Embryonic facial prominence (tissue), 1 donor: ENCODE data around the gene ASNSD1.

ENCODE experiments used
- DNase-seq: peaks from one replicate; pipeline ENCODE4 v3.0.0-alpha.2; 2016; ENCODE audit errors: extremely low spot score

ASNSD1 gene

DNA sequence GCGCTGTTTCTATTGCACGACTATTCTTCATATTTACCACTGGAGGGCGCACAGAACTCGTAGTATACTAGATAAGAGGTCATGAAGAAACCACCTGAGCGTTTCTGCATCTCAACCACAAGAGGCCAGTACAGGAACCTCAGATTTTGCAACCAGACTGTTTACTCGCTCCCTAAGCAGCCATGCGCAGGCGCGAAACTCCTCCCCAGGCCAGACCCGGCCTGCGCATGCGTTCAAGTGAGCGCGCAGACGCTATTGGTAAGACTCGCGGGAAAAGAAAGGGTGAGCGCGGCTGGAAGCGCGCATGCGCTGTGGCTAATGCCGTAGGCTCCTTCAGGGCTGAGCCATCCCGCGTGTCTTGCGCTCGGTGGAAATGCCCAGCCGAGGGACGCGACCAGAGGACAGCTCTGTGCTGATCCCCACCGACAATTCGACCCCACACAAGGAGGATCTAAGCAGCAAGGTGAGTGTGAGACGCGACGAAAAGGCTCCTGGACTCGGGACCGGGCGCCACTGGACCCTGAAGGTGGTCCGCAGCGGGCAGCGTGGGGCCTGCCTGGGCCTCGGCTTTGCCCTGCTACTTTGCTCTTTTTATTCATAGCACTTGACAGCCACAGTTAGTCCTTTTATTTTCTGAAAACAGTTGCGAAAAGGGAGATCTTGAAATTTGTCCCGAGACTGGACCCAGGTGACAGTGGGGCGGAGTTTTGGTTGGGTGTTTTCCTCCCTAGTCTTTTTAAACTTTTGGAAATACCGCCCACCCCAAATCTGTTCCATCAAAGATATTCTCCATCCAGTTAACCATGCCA is at the start of gene ASNSD1:
Gene ASNSD1, plus strand, starts transcription at position 312 of the 809 bp plus-strand sequence. CDS start 4,674 bp downstream, outside the sequence.
- peak; percentile 99 for DNase-seq

GRCh38 chr2:189613077-189613636 is 48.1 kb upstream of the ASNSD1 start:
- DNase-seq: no peak

GRCh38 chr2:189613650-189614420 is 47.4 kb upstream of the ASNSD1 start:
- DNase-seq: peak; percentile 35

DNA sequence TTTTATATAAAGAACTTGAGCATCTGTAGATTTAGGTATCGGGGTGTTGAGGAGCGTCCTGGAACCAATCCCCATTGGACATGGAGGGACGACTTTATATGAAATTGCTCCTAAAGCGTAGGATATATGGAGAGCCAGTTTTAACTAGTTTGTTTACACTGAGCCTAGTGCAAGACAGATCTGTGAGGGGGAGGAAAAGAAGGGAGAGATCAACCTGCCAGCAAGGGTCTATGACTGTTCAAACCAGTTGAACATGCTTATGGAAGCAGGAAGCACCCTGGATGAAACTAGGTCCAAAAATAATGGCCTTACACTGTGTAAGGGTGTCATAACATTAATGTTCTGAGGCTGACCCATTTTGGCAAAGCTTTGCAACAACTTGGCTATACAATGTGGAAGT is 46.7 kb upstream of the ASNSD1 start:
- no peak for DNase-seq

- DNase-seq: no peak
Measured at GRCh38 chr2:189618197-189618596, 43.1 kb upstream of the ASNSD1 start.

GRCh38 chr2:189621781-189622180 is 39.5 kb upstream of the ASNSD1 start:
- DNase-seq: no peak

DNA sequence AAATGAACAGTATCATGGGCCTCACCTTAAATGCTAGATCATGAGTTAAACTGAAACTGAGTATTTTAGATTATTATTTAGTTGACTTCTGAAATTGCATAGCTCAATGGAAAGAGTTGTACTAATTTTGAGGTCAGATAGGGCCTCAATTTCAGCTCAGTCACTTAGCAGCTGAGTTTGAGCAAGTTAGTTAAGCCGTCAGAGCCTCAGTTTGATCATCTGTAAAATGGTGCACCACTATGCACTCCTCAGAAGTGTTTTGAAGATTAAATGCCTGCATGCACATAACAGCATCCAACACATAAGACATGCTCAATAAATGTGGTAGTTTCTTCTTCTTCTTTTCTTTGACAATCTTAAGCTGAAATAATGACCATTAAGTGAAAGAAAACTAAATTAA is 38.2 kb upstream of the ASNSD1 start:
- no peak for DNase-seq

DNA sequence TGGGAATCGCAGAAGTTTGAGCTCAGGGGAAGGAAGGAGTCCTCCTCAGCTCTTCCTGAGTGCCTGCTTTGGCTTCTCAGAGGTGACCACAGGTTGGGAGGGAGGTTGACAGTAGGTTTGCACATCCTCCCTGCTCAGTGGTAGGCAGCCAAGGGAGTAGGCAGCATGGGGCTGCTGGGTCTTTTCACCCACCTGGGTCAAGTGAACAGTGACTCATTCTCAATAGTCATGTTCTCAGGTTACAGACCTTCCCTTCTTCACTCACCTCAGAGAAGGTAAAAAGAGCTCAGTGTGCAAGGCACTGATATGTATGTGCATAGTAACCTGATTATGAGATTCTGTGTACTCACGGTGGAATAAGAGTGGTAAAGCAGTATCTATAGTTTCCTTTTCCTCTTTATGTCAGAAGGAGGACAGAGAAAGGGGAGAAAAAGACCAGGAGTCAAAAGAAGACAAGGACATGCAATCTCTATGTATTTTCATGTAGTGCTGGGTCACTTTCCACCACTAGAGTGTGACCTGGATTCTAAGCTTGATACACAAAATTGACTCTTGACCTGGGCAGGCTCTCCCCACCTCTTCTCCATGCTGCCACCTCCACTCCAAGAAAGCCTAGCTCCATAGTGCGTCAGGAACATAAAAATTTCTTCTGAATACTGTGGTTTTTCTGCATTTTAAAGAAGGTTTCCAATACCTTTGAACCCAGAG is 36.5 kb upstream of the ASNSD1 start:
- no peak for DNase-seq

DNA sequence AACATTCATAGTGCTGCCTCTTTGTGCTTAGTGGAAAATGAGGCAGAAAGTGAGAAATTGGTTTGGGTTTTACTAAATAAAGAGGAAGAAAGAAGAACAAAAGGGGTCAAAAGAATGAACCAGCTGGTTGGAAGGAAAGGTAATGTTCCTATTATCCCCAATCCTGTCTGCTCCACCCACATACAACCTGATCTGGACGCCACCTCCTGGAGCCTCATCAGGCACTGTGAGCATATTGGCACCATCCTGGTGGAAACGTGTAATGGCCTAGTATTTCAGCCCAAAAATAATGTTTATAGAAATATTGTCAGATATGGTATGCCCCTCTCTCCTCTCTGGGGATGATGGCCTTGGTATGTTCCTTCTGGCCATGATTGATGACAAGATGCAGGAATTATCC is 35.6 kb upstream of the ASNSD1 start:
- no peak for DNase-seq

GRCh38 chr2:189627789-189628188 is 33.5 kb upstream of the ASNSD1 start:
- DNase-seq: no peak

- no peak for DNase-seq
Measured at GRCh38 chr2:189628817-189629530, 32.3 kb upstream of the ASNSD1 start.

DNA sequence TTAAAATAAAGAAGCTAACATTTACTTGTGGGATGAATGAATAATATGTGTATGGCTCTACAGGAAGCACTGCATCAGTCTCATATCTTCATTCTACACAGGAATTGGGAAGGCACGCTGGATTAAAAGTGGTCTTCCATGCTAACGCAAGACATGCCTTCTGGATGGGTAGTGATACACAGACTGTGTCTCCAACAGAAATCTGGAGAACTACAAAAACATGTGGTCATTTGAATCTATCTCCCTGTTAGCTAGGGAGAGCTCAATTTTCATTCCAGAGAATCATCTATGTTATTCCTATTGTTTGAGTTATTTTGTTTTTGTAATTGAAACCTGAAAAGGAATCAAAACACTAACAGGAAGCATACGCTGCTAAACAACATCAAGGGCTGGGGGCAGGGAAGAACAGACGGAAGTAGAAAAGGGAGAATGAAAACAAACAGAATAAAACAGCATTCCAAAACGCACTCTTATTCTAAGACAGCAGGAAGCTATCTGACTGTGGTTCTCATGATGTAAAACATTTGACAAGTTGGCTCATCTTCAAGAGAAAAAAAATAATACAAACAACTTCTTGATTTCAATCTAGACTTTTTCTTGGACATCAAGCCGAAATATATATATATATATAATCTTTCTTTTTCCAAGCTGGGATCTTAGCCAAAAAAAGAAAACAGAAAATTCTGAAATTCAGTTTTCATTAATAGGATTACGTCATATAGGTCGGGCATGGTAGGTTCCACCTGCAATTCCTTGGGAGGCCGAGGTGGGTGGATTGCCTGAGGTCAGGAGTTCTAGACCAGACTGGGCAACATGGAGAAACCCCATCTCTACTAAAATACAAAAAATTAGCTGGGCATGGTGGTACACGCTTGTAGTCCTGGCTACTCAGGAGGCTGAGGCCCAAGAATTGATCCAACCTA is 31.5 kb upstream of the ASNSD1 start:
- peak; percentile 54 for DNase-seq

DNA sequence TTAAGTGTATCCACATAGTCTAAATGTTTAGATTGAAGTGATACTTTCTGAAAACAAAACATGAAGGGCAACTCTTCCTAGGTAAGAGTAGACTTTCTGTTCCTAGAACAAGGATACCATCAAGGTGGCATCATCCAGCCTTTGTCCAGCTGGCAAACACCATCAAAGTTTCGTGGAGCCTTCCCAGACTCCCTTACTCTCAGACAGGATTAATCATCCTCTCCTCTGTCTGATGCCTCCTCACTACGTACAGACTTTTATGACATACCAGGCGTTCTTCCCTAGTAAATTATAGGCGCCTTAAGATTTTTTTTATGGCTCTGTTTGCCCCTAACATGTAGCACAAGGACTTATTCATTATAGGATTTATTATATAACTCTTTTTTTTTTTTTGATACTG is 29.4 kb upstream of the ASNSD1 start:
- DNase-seq: no peak

DNA sequence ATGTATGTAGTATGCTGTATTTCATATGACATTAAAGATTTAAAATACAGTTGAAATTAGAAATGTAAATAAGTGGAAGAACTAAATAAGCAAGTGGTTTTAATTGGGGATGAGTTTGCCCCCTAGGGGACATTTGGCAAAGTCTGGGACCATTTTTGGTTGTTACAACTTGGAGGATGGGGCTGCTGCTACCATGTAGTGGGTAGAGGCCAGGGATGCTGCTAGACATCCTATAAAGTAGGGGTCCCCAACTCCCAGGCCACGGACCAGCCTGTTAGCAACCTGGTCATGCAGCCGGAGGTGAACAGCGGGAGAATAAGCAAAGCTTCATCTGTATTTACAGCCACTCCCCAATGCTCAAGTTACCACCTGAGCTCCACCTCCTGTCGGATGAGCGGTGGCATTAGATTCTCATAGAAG is 27.9 kb upstream of the ASNSD1 start:
- no peak for DNase-seq

GRCh38 chr2:189635353-189635752 is 25.9 kb upstream of the ASNSD1 start:
- DNase-seq: no peak

GRCh38 chr2:189638301-189639006 is 22.8 kb upstream of the ASNSD1 start:
- DNase-seq: no peak

- no peak for DNase-seq
Measured at GRCh38 chr2:189639007-189639609, 22.2 kb upstream of the ASNSD1 start.

DNA sequence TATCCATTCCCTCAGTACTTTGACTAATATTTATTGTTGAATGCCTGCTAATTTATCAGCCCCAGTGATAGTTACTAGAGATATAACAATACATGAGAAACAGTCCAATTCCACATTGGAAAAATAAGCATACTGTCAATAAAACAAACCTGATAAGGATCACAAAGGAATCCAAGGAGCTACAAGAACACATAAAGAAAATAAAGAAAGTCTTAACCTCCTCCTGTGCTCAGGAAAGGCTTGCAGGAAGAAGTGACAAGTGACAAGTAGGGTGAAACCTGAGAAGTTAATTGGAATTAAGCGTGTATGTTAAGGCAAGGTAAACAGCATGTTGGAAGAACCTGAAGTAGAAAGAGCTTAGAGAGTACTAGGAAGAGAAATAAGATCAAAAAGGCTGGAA is 20.3 kb upstream of the ASNSD1 start:
- no peak for DNase-seq

GRCh38 chr2:189641590-189641989 is 19.7 kb upstream of the ASNSD1 start:
- no peak for DNase-seq
